Esophagus muscularis mucosa (tissue), 4 donors: ENCODE measurements around the gene ATP5F1E.

ENCODE experiments used
- EP300 ChIP-seq: sonication (generic); formaldehyde crosslinking; IDR thresholded peaks from one replicate; pipeline ENCODE4 v1.6.1; 2017; ENCODE audit warnings: antibody characterized with exemption
- POLR2A ChIP-seq: fragments of 450-650 bp; IDR thresholded peaks from one replicate; pipeline ENCODE4 v1.6.1; 2017; ENCODE audit warnings: antibody characterized with exemption, moderate library complexity, mild to moderate bottlenecking, low read depth
- POLR2AphosphoS5 ChIP-seq, 2 donors: sonication (generic); formaldehyde crosslinking; IDR thresholded peaks; one replicate each; pipeline ENCODE4 v1.6.1; 2017; ENCODE audit warnings: antibody characterized with exemption in 2 of 2
- TF ChIP-seq, protein P1 (sequence below), 3 experiments: fragments of 200-600 bp in 2 of 3; fragments of 450-650 bp in 1 of 3; sonication (generic) in 2 of 3; IDR thresholded peaks; one replicate each; pipeline ENCODE4 v1.5.1; 2017 to 2019; ENCODE audit warnings: antibody characterized with exemption in 3 of 3, mild to moderate bottlenecking in 2 of 3, moderate library complexity in 1 of 3

DNA sequence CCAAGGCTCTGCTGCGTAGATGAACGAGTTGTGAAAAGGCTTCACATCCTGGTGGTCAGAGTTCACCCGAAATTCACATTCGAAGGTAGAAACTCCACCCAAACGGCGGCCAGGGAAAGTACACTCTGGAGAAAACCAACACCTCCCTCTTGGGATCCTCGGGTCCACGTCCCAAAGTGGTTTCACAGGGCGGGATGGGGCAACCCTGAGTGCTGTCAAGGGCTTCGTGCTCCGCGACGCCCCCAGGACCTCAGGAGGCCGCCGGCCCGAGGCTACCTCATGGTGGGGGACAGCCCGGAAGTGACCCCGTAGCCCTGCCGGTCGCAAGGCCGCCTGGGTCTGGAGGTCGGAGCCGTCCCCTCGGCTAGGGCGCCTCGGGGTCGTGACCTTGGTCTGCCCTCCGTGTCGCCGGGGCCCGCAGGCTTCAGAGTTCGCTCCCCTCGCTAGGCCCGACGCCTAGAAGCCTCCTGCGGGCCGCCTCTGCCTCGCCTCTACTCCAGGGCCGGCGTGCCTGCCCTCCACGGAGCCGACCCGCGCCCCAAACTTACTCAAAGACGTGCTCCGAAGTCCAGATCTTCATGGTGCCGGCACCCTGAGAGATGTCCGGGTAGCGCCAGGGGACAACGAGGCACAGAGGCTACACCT is 10.1 kb upstream of the ATP5F1E start, which contains the start of gene PRELID3B:
- TF ChIP-seq, protein P1, sequence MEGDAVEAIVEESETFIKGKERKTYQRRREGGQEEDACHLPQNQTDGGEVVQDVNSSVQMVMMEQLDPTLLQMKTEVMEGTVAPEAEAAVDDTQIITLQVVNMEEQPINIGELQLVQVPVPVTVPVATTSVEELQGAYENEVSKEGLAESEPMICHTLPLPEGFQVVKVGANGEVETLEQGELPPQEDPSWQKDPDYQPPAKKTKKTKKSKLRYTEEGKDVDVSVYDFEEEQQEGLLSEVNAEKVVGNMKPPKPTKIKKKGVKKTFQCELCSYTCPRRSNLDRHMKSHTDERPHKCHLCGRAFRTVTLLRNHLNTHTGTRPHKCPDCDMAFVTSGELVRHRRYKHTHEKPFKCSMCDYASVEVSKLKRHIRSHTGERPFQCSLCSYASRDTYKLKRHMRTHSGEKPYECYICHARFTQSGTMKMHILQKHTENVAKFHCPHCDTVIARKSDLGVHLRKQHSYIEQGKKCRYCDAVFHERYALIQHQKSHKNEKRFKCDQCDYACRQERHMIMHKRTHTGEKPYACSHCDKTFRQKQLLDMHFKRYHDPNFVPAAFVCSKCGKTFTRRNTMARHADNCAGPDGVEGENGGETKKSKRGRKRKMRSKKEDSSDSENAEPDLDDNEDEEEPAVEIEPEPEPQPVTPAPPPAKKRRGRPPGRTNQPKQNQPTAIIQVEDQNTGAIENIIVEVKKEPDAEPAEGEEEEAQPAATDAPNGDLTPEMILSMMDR (IDR thresholded peaks at IDR 0.05): no peak
- peak; percentile 49 for TF ChIP-seq POLR2A
- peak in 1 of 2 donors; percentile 85 for TF ChIP-seq POLR2AphosphoS5 (IDR thresholded peaks at IDR 0.05)
- no peak for TF ChIP-seq EP300
